ENCODE measurements around the gene ADAMTS17. TPM values are rescaled to one million over a fixed set of nuclear protein-coding genes. Genes with fewer than 3 reads are reported as not detected.
A peak's percentile ranks its signal among the peaks of the same experiment; 100 is the strongest.

The ADAMTS17 gene
- total RNA-seq, 1 donor from 2014 or later = 12.4 TPM

DNA sequence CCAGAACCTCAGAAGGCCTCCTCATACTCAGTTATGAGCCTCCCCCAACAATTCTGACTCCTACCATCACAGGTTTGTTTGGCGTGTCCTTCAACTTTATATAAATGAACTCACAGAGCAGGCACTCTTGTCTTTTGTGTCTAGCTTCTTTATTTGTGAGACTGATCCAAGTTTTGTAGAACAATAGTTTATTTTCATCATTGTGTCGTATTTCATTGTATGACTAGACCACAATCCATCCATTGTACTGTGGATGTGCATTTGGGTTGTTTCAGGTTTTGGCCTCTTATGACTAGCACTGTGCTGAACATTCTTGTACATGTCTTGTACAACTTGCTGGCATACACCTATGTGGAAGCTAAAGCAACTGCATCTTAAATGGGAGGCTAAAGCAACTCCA is 315.7 kb downstream of the ADAMTS17 start:
- no peak for DNase-seq

DNA sequence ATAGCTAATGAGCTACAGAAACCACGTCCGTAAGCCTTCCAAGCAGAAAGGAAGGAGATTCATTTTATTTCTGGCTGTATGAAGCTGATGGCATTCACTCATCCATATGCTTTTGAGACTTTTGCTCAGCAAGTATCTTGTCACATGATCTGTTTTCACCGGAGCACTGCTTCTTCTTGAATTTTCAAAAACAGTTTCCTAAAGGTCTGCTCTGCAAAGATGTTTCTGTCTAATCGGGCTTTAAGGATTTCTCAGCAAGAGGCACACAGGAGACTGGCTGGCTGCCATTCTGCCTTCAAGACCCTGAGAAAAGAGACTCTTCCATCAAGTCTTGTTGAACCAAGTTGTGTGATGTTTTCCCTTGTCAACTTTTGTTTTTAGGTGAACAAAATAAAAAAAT is 319.0 kb downstream of the ADAMTS17 start:
- DNase-seq = peak; percentile 54

DNA sequence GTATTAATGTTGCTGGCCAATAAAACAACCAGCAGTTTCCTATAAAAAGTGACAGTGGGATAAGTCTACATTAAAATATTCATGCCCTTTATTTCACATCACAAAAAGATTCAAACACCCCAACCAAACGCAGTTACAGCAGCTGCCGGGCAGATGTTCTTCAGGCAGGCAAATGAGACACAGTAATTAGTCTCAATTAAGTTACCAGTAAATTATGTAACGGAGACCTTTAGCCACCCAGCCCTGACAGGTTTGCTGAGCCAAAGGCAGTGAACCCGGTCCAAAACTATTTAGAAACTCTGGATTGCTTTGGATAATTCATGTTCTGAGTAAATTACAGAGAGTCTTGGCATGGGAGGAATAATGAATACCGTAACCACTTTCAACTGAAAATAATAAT is 319.4 kb downstream of the ADAMTS17 start:
- DNase-seq = peak; percentile 50

DNA sequence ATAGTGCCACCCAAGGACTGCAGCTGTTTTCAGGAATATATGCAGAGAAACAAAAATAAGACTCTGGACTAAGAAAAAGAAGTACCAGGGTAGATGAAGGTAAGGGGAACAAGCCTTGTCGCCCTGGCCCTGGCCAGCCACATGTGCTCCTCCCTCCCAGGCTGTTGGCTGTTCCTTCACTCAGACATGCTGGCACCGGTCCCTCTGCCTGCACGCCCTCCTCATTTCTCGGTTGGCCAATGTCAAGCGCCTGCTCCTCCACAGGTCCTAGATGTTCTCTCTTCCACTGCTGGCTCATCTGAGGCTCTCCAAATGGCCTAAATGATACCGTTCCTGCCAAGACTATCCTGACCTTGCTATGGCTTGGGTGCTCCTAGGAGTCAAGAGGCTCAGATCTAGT is 320.1 kb downstream of the ADAMTS17 start:
- no peak for DNase-seq

DNA sequence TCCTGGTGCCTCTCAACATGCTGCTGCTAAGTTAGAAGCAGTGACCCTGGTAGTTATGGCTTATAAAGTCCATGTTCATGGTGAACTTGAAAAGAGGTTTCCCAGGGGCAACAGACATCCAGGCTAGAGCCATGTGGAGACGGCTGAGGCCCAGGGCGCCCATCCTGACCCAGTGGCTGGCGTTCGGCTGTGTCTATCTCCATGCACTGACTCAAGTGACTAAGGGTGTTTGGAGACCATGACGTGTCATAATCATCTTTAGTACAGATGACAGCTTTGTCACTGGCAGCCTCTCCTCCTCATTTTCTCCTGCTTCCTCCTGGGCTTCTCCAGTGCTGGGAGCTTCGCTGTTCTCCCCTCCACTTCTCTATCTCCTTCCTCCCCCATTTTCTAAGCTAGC is 321.2 kb downstream of the ADAMTS17 start:
- DNase-seq = no peak

DNA sequence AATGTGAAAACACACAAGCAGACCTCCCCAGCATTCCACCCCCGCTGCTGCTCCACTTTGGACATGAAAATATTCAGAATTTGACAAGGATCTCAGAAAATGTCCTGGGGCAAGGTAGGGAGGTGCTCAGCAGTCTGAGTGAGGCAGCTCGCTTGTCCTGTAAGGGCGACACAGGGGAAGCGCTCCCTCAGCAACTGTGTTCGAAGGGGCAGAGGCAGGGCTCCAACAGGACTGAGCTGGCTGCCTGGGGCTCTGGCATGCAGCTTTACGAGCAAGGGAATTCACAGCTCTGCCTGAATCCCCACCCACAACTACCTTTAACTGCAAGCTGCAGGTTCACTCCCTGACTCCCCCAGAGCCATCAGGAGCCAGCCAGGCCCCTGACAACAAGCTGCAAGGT is 321.6 kb downstream of the ADAMTS17 start:
- no peak for DNase-seq

DNA sequence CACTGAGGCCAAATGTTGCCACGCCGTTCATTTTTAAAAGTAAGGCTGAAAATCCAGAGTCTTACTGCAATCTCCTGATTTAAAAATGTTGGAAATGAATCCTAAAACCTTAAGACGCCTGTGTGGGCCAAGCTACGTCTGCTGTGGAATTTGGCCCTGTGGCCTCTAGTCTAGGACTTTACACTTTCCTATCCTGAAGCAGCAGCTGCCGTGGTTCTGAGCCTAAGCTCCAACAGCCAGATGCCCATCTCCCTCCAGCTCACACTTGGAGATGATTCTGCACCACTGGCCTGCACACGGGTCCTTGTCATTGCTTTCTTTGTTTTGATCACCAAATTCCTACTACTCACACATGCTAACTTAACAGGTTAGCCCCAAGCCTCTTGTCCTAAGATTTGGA is 322.2 kb downstream of the ADAMTS17 start:
- DNase-seq = no peak

DNA sequence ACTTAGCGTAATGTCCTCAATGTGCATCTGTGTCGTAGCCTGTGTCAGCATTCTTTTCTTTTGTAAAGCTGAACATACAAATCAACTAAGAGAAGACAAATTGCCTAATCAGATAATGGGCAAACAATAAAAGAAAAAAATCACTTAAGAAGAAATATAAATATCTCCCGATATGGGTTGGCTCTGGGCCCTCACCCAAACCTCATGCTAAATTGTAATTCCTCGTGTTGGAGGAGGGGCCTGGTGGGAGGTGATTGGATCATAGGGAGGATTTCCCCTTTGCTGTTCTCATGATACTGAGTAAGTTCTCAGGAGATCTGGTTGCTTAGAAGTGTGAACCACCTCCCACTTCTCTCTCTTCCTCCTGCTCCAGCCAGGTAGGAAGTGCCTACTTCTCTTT is 323.6 kb downstream of the ADAMTS17 start:
- DNase-seq = no peak

DNA sequence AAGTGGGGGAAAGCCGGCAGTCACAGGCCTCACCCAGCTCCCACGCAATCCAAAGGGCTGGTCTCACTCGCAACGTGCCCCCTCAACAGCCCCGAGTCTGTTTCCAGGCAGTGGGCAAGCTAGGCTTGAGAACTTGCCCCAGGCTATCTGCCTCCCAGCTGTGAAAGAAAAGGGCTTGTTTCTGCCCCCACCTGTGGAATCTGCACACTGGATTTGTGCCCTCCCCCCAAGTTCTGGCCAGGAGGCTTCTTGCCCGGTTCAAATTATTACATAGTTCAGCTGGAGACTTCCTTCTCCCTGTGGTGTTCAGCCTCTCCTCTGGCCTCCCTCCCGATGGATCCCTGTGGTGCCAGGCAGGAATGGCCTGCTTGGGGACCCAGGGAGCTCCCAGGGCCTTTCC is 324.6 kb downstream of the ADAMTS17 start:
- DNase-seq = no peak

DNA sequence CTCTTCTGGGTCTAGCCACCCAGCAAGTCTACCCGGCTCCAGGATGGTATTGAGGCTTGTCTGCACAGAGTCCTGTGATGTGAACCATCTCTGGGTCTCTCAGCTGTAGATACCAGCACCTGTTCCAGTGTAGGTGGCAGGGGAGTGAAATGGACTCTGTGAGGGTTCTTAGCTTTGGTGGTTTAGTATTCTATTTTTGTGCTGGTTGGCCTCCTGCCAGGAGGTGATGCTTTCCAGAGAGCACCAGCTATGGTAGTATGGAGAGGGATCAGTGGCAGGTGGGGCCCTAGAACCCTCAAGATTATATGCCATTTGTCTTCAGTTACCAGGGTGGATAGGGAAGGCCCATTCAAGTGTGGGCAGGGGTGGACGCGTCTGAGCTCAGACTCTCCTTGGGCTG is 325.1 kb downstream of the ADAMTS17 start:
- DNase-seq = peak; percentile 40

DNA sequence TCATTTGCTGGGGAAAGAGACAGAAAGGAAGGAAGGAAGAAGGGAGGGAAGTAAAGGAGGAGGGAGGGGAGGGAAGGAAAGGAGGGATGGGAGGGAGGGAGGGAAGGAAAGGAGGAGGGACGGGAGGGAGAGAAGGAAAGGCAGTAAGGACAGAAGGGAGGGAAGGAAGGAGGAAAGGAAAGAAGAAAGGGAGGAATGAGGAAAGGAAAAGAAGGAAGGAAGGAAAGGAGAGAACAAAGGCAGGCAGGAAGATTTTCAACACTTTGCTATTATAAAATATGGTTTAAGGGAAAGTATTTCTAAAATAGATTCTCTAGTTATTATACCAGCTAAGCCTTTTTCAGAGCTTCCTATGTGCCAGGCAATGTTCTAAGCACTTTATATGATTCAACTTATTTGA is 330.5 kb downstream of the ADAMTS17 start:
- DNase-seq = no peak

DNA sequence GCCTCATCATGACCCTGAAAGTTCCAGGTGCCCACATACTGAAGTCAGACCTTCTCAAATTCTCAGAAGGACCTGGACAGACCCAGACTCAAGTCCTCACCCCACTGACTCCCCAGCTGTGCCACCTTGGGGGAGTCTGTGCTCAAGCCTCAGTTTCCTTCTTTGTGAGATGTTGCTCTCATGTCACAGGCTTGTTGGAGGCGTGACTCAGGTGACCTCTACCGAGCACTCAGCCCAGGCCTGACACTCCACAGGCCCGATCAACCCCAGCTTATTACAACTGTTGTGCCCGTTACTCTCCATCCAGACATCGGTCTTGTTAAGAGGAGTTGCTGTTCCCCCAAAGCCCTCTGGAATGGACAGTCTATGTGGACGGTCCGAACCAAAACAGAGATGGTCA is 332.4 kb downstream of the ADAMTS17 start:
- no peak for DNase-seq

DNA sequence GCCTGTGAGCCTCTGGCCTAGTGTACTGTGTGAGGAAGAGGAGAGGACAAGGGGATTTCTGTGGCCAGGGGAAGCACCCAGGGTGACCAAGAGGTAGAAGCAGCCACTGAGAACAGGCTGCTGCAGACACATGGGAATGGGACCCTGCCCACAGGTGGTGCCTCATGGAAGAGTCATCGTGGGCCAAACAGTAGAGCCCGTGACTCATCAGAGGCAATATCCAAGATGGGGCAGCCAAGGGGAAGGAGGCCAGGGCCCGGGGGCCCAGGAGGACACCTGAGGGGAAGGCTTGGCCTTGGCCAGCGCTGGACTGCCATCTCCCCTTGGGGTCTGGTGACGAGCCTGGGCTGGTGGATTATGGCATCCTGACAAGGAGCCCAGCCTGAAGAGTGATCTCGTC is 333.5 kb downstream of the ADAMTS17 start:
- DNase-seq = no peak

DNA sequence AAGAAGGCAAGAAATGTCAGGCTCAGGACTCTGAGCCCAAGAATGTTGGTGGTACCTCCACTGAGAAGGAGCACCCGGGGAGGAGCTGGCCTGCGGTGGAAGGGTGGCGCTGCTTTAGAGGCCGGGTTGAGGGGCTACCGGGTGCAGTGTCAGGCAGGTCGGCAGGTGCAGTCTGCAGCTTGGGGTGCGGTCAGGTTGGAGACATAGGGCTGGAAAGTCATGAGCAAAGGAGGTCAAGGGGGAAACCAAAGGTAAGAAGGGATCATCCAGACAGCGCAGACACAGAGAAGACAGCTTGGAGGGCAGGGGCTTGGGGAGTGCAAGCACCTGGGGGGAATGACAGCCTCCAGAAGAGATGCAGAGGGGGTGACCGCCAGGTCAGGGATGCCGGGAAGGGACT is 334.2 kb downstream of the ADAMTS17 start:
- DNase-seq = no peak

DNA sequence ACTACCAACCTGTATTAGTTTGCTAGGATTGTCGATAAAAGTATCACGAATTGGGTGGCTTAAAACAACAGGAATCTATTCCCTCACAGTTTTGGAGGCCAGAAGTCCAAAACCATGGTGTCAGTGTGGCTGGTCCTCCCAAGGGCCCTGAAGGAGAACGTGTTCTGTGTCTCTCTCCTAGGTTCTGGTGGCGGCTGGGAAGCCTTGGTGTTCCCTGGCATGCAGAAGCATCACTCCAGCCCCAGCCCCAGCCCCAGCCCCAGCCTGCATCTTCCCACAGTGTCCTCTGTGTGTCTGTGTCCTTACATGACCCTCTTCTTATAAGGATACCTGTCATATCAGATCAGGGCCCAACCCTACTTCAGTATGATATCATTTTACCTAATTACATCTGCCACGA is 336.1 kb downstream of the ADAMTS17 start:
- no peak for DNase-seq

DNA sequence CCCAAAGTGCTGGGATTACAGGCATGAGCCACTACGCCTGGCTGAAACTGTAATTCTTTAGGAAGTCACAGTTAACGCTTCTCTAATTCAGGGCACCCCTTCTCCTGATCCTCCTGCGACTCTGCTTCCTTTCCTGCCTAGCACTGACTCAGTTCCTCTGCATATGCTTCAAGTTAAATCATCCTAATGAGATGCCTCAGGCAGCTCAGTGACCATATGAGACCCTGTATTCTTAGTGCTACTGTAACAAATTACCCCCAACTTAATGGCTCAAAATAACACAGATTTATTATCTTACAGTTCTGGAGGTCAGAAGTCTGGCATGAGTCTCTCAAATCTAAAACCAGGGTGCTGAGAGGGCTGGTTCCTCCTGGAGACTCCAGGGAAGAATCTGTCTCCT is 336.8 kb downstream of the ADAMTS17 start:
- DNase-seq = no peak

DNA sequence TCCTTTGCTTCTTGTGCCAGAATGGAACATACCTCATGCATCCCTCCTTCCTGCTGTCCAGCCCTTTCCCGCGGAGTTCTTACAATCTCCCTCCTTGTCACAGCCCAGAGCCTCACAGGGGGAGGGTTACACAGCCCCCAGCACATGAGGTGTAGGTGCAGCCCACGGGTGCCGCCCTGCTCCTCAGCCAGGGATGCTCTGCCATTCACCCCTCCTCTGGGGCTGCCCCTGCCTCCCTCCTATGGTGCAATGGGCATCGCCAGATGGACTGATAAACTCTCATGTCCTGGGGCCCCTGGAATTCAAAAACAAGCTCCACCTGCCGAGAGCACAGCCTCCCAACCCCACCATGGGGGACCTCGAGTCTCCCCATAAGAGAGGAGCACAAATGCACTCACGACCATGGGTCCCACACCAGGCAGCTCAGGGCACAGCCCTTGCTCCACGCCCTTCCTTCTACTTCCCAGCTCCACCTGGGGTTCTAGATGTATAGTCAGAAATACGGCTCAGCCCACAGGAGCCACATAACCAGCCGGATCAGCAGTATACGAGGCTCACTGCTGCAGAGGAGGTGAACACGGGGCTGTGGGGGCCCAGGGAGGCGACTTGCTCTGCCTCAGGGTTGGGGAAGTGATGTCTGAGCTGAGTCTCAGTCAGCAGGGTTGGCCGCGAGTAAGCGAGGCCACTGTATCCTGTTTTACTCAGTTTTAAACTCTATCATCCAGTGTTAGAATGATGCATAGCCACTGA is 338.8 kb downstream of the ADAMTS17 start:
- DNase-seq = no peak

DNA sequence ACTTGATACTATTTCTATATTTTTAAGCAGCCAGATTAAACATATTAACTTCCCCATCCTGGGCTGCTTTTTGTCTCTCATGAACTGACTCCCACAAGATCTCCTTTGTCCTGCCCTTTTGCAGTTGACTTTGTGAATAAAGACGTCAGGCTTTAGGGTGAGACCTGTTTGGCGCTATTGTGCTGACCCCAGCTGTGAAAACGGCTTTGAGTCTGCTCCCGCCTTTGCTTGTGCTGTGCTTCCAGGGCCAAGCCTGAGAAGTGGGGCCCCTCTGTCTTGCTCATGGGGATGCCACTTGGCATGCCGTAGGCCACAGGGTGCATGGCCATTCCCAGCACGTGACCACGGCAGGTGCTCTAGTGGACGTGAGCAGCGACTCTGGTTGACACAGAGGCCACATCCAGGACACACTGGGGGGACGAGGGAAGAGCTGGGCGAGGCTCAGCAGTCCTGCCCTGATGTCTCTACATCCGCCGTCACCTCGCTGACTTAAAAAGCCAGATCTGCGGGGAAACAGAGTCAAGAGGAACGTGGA is 339.6 kb downstream of the ADAMTS17 start:
- no peak for DNase-seq

DNA sequence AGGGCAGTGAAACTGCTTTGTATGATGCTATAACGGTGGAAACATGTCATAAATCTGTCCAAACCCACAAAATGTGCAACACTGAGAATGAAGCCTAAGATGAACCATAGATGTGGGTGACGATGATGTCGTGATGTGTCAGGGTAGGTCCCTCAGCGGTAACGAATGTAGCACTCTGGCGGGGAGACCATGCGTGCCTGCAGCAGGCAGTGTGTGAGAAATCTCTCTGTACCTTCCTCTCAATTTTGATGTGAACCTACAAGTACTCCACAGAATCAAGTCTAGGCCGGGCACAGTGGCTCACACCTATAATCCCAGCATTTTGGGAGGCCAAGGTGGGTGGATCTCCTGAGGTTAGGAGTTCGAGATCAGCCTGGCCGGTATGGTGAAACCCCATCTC is 340.4 kb downstream of the ADAMTS17 start:
- DNase-seq = no peak

DNA sequence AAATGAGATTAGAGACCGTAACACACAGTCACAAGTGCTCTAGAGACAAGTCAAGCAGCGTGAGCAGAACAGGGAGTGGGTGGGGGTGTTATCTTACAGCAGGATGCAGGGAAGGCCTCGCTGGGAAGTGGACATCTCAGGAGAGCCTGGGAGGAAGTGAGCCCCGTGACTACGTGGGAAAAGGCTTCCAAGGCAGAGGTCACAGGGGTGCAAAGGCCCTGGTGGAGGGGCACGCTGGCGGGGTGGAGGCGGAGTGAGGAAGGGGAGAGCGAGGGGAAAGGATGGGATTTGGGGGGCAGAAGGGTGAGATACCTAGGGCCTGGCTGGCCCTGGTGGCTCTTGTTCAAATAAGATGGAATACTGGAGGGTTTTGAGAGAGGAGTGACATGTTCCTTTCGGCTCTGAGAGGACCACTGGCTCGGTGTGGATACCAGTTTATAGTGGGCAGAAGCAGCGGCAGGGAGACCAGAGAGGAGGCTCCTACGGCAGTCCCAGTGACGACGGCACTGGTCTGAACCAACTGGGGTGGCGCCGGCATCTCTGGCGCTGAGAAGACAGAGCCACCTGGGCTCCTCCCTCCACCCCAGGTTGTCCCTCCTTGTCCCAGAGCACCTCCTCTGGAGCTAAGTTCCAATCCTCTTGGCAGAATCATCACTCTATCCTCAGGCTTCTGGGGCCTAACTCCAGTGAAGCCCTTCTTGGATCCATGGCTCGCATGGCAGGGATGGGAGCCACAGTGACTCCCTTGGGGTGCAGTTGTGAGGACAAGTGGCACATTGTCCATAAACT is 342.3 kb downstream of the ADAMTS17 start:
- DNase-seq = no peak

DNA sequence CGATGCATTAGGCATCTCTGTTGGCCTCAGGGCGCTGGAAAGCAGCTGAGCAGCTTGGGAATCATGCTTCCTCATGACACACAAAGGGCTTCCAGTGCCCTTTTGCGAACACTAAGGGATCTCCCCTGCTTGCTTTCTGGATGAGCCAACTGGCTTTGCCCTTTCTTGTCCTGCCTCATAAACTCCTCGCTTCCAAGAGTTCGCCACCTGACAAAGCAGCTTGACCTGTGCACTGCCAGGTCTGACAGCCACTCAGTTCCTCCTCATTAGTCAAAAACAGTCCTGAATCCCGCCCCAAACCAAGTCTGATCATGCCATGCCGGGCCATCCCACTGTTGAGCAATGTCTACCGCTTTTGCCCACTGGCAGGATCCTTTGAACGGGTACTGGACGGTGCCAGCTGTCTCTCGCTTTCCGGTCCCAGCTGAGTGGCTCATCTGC is 343.1 kb downstream of the ADAMTS17 start:
- DNase-seq = no peak

DNA sequence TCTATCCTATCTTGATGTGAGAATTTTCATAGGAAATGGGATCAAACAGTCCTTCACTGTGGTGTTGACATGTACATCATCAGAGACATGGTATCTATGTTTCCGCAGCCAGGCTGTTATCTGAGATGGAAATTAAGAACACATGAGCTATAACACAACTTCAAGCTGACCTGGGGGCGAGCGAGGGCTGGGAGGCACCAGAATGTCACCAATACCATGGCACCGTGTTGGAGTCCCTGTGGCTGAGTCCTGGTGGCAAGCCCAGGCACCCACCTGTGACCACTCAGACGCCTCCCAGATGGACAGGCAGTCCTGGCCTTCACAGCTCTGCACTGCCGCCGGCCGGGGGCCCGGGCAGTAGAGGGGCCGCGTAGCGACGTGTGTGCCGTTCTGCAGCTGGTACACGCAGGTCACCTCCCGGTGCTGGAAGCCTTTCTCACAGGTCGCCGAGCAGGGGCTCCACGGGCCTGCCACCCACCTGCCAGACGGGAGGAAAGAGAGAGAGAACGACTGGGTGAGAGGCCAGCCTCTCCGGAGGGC is 344.6 kb downstream of the ADAMTS17 start:
- no peak for DNase-seq

DNA sequence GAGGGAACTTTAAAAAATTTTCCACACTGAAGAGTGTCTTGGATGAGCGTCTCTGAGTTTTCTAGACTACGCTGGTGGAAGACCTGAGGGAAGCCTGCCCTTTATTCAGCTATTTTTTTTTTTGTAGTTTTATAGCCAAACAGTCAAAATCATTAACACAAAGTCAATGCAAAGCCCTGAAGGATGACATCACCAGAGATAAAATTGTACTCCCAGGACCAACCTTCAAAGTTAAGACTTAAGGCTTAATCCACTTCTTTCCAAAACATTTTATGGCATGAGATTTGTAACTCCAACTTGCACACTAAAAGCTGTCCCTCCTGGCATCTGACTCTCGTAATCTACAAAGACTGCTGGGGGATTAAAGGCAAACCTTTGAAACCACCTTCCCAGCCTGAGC is 345.1 kb downstream of the ADAMTS17 start:
- no peak for DNase-seq

All from tongue (tissue), 2 donors.